ENCODE measurements around the gene ZNF768. TPM values are rescaled to one million over a fixed set of nuclear protein-coding genes. Genes with fewer than 3 reads are reported as not detected.

Gene ZNF768
- total and polyA plus RNA-seq, 2 of the 13 experiments (the other 11 are each of a cell fraction or from before 2014, with no cell fraction given) = 26.7 to 34.4 TPM

DNA sequence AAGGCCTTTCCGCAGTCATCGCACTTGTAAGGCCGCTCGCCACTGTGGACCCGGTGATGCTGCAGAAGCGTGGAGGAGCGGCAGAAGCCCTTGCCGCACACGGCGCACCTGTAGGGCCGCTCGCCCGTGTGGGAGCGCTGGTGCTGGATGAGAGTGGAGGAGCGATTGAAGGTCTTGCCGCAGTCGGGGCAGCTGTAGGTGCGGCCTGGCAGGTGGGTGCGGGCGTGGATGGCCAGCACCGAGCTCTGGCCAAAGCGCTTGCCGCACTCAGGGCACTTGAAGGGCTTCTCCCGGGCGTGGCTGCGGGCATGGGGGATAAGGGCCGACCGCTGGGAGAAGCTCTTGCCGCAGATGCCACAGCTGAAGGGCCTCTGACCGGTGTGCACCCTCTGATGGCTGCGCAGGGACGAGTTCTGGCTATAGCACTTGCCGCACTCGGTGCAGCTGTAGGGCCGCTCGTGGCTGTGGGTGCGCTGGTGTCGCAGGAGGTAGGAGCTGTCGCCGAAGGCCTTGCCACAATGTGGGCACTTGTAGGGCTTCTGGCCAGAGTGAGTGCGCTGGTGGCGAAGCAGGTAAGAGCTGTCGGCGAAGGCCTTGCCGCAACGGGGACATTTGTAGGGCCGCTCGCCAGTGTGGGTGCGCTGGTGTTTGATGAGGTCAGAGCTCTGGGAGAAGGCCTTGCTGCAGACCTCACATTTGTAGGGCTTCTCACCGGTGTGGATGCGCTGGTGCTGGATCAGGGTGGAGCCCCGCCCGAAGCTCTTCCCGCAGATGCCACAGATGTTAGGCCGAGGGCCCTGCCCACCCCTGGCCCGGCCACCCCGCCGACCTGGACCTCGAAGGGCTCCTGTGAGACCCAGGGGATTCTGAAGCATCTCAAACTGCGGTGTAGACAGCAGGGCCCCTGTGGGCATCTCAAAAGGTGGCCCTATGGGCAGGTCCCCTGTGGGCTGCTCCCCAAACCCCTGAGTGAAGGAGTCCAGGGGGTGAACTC lies 1.5 kb downstream of the ZNF768 start (continued):
- TF ChIP-seq ZNF12 (CRISPR knock-in tag; IDR thresholded peaks at IDR 0.05) = no peak
- TF ChIP-seq U2AF1 (optimal IDR thresholded peaks at IDR 0.05; ENCODE audit: low read depth, low read length) = no peak
- no peak for TF ChIP-seq ZIK1 (CRISPR knock-in tag; IDR thresholded peaks at IDR 0.05; ENCODE audit: borderline replicate concordance, low read depth)
- TF ChIP-seq ZBTB7B (CRISPR knock-in tag; IDR thresholded peaks at IDR 0.05) = no peak
- TF ChIP-seq HOXA3 (CRISPR knock-in tag; IDR thresholded peaks at IDR 0.05) = no peak
- TF ChIP-seq, protein P1, sequence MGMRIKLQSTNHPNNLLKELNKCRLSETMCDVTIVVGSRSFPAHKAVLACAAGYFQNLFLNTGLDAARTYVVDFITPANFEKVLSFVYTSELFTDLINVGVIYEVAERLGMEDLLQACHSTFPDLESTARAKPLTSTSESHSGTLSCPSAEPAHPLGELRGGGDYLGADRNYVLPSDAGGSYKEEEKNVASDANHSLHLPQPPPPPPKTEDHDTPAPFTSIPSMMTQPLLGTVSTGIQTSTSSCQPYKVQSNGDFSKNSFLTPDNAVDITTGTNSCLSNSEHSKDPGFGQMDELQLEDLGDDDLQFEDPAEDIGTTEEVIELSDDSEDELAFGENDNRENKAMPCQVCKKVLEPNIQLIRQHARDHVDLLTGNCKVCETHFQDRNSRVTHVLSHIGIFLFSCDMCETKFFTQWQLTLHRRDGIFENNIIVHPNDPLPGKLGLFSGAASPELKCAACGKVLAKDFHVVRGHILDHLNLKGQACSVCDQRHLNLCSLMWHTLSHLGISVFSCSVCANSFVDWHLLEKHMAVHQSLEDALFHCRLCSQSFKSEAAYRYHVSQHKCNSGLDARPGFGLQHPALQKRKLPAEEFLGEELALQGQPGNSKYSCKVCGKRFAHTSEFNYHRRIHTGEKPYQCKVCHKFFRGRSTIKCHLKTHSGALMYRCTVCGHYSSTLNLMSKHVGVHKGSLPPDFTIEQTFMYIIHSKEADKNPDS (CRISPR knock-in tag; IDR thresholded peaks at IDR 0.05) = 0 out of 2 replicates have a peak, but pooled peaks have one; percentile 34
- TF ChIP-seq MNT (IDR thresholded peaks at IDR 0.05) = no peak
- 0 out of 2 replicates have a peak, but pooled peaks have one; percentile 19 for TF ChIP-seq ETV5 (CRISPR knock-in tag; IDR thresholded peaks at IDR 0.05; ENCODE audit: borderline replicate concordance)
- TF ChIP-seq TBX2 (CRISPR knock-in tag; IDR thresholded peaks at IDR 0.05; ENCODE audit: borderline replicate concordance) = no peak
- TF ChIP-seq NFIB (CRISPR knock-in tag; IDR thresholded peaks at IDR 0.05; ENCODE audit: borderline replicate concordance) = 0 out of 2 replicates have a peak, but pooled peaks have one; percentile 26
- TF ChIP-seq RBFOX2 (IDR thresholded peaks at IDR 0.05; ENCODE audit: low read depth, low read length) = peak; percentile 76
- TF ChIP-seq MED8 (CRISPR knock-in tag; IDR thresholded peaks at IDR 0.05; ENCODE audit: insufficient replicate concordance) = no peak
- no peak for TF ChIP-seq NR2F2 (IDR thresholded peaks at IDR 0.05; ENCODE audit: borderline replicate concordance, low read depth)
- no peak for TF ChIP-seq ATF5 (CRISPR knock-in tag; IDR thresholded peaks at IDR 0.05; ENCODE audit: low read depth)
- TF ChIP-seq YEATS4 (CRISPR knock-in tag; IDR thresholded peaks at IDR 0.05; ENCODE audit: borderline replicate concordance) = no peak
- 0 out of 2 replicates have a peak, but pooled peaks have one; percentile 16 for TF ChIP-seq MAX (IDR thresholded peaks at IDR 0.05)
- peak; percentile 42 for TF ChIP-seq POLR2G (IDR thresholded peaks at IDR 0.05; ENCODE audit: low read depth, low read length)

All from HepG2 (cell line).